Tibial artery (tissue), 4 donors: ENCODE measurements around the gene DGKI.
"Not testable (repeated sequence)": the region's sequence is repeated elsewhere in the genome, so short reads cannot be mapped to it uniquely, and the experiment has no call there.

Experiments
- DNase-seq, 2 donors: peaks; one replicate each; pipeline ENCODE4 v3.0.0-alpha.2; 2019
- H3K27ac ChIP-seq, 2 donors: fragments of 200-600 bp; sonication (generic) in 1 of 2; 1 replicate in 1 of 2; 2 replicates in 1 of 2; pipeline ENCODE4 v1.5.1; 2018 to 2019; ENCODE audit warnings: mild to moderate bottlenecking in 1 of 2
- H3K27me3 ChIP-seq, 2 donors: fragments of 200-600 bp; sonication (generic) in 1 of 2; one replicate each; pipeline versions ENCODE4 v1.5.1 to v1.6.0; 2016 to 2019
- H3K36me3 ChIP-seq, 3 donors: fragments of 200-600 bp; sonication (generic) in 2 of 3; one replicate each; pipeline ENCODE4 v1.5.1; 2016 to 2019; ENCODE audit warnings: mild to moderate bottlenecking in 2 of 3
- H3K4me1 ChIP-seq, 4 donors: fragments of 200-600 bp; sonication (generic) in 2 of 4; 1 replicate in 3 of 4; 2 replicates in 1 of 4; pipeline ENCODE4 v1.5.1; 2016 to 2019
- H3K4me3 ChIP-seq, 2 donors: fragments of 200-600 bp; sonication (generic) in 1 of 2; 1 replicate in 1 of 2; 2 replicates in 1 of 2; pipeline ENCODE4 v1.5.1; 2018 to 2019; ENCODE audit warnings: mild to moderate bottlenecking in 2 of 2
- H3K9me3 ChIP-seq, 3 donors: fragments of 200-600 bp; sonication (generic) in 1 of 3; one replicate each; pipeline ENCODE4 v1.5.1; 2016 to 2019
- CTCF ChIP-seq, 2 experiments: fragments of 200-600 bp in 1 of 2; fragments of 450-650 bp in 1 of 2; IDR thresholded peaks; one replicate each; pipeline ENCODE4 v1.5.1; 2017 to 2019; ENCODE audit warnings: antibody characterized with exemption in 2 of 2, mild to moderate bottlenecking in 1 of 2, moderate library complexity in 1 of 2
- intact Hi-C: fragments of 100-400 bp; cut with DNase I; formaldehyde crosslinking; loops from one replicate; pipeline ENCODE4 v1.15.0; 2023; ENCODE audit warnings: low total_unique reads

The DGKI gene

GRCh38 chr7:137834552-137834951 lies 12.2 kb downstream of the DGKI start:
- Histone ChIP-seq H3K4me3 (no peak overlapping the region), H3K4me1 (peaks cover 0 to 46% (median 12%) of the 10 kb centered on the region in 4 donors), H3K27ac (peak overlapping the region in 1 of 2 donors; percentile 64), H3K27me3 (no peaks in the 10 kb centered on the region), H3K36me3 (no peaks in the 10 kb centered on the region), H3K9me3 (peaks cover 0 to 6% (median 0%) of the 10 kb centered on the region in 3 donors)
- DNase-seq = no peak
- intact Hi-C loops = no loop called here
- no peak for TF ChIP-seq CTCF (IDR thresholded peaks at IDR 0.05)

- H3K27me3 ChIP-seq, H3K27ac ChIP-seq, H3K9me3 ChIP-seq, DNase-seq, H3K4me3 ChIP-seq, H3K36me3 ChIP-seq, intact Hi-C loops: not testable (repeated sequence)
- peaks cover 0 to 56% (median 12%) of the 10 kb centered on the region in 4 donors for H3K4me1 ChIP-seq
Observed at GRCh38 chr7:137832990-137833389, 13.8 kb downstream of the DGKI start.

GRCh38 chr7:137832382-137832781 lies 14.4 kb downstream of the DGKI start:
- Histone ChIP-seq H3K4me3 (no peak overlapping the region), H3K36me3 (no peaks in the 10 kb centered on the region), H3K4me1 (peaks cover 0 to 55% (median 12%) of the 10 kb centered on the region in 4 donors), H3K9me3 (peaks cover 0 to 6% (median 0%) of the 10 kb centered on the region in 3 donors), H3K27ac (no peak overlapping the region), H3K27me3 (no peaks in the 10 kb centered on the region)
- DNase-seq = no peak
- intact Hi-C loops = no loop called here
- TF ChIP-seq CTCF (IDR thresholded peaks at IDR 0.05) = no peak

- H3K4me3 ChIP-seq, H3K27me3 ChIP-seq, H3K9me3 ChIP-seq, H3K36me3 ChIP-seq, intact Hi-C loops, H3K27ac ChIP-seq, DNase-seq: not testable (repeated sequence)
- peaks cover 0 to 47% (median 11%) of the 10 kb centered on the region in 4 donors for H3K4me1 ChIP-seq
Observed at GRCh38 chr7:137831555-137831954, 15.2 kb downstream of the DGKI start.

- TF ChIP-seq CTCF (IDR thresholded peaks at IDR 0.05) = no peak
- H3K4me3 ChIP-seq = no peak overlapping the region
- no peaks in the 10 kb centered on the region for H3K27me3 ChIP-seq
- H3K9me3 ChIP-seq = peaks cover 0 to 6% (median 0%) of the 10 kb centered on the region in 3 donors
- no peak for DNase-seq
- no peaks in the 10 kb centered on the region for H3K36me3 ChIP-seq
- H3K27ac ChIP-seq = peak overlapping the region in 1 of 2 donors; percentile 20
- H3K4me1 ChIP-seq = peaks cover 0 to 27% (median 4%) of the 10 kb centered on the region in 4 donors
- intact Hi-C loops = no loop called here
Observed at GRCh38 chr7:137829337-137829992, 17.3 kb downstream of the DGKI start.

GRCh38 chr7:137828456-137828855 lies 18.3 kb downstream of the DGKI start:
- peaks cover 0 to 21% (median 4%) of the 10 kb centered on the region in 4 donors for H3K4me1 ChIP-seq
- TF ChIP-seq CTCF (IDR thresholded peaks at IDR 0.05) = no peak
- H3K4me3 ChIP-seq = no peak overlapping the region
- peaks cover 0 to 6% (median 0%) of the 10 kb centered on the region in 3 donors for H3K9me3 ChIP-seq
- no peak overlapping the region for H3K27ac ChIP-seq
- intact Hi-C loops = no loop called here
- no peak for DNase-seq
- H3K36me3 ChIP-seq = no peaks in the 10 kb centered on the region
- H3K27me3 ChIP-seq = no peaks in the 10 kb centered on the region
